ENCODE results near the gene PAPLN. TPM values are rescaled to one million over a fixed set of nuclear protein-coding genes. Genes with fewer than 3 reads are reported as not detected.

PAPLN gene
- total and polyA plus RNA-seq, 2 experiments from 2014 or later: 2.8 to 13.2 TPM

DNA sequence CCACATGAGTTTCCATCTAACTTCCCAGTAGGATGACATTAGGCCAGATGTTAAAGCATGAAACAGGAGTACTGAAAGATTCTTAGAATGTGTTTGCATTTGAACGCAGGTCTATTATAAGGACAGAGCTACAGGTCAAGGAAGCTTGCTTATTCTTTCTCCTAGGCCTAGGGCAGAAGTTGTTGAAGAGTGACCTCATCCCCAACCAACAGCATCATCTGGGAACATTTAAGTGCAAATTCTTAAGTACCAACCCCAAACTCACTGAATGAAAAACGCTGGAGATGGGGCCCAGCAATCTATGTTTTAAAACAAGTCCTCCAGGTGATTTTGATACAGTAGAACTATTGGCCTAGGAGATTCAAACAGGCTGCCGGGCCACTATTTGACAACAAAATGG is 52.4 kb downstream of the PAPLN start:
- Histone ChIP-seq H4K20me1 (replicated peaks; ENCODE audit: insufficient read depth) (no peaks in the 10 kb centered on the region), H2AFZ (no peak overlapping the region), H3K4me1 (ENCODE audit: insufficient read depth) (peaks cover 41% of the 10 kb centered on the region), H3K79me2 (replicated peaks; ENCODE audit: insufficient read depth) (no peaks in the 10 kb centered on the region), H3K4me3 (no peak overlapping the region), H3F3A (replicated peaks; ENCODE audit: low read depth) (no peaks in the 10 kb centered on the region), H3K4me2 (peak overlapping the region; percentile 12), H3K27ac (ENCODE audit: low read depth) (peak overlapping the region; percentile 80), H3K36me3 (ENCODE audit: insufficient read depth) (no peaks in the 10 kb centered on the region), H3K9me2 (ENCODE audit: insufficient read depth) (no peaks in the 10 kb centered on the region), H3K27me3 (ENCODE audit: insufficient read depth) (no peaks in the 10 kb centered on the region)
- Mint-ChIP-seq H3K4me3 (no peak overlapping the region), H3K27ac (peak overlapping the region; percentile 76; the same call in 1 of the 2 replicates), H3K4me1 (peaks cover 29% of the 10 kb centered on the region), H3K9me3 (no peaks in the 10 kb centered on the region), H3K27me3 (ENCODE audit: insufficient read depth, low read depth, poor library complexity) (no peaks in the 10 kb centered on the region), H3K36me3 (ENCODE audit: low read depth) (peaks cover 32% of the 10 kb centered on the region; the same call in 2 of the 3 replicates)
- TF ChIP-seq NANOG (IDR thresholded peaks at IDR 0.05; ENCODE audit: borderline replicate concordance) (0 out of 2 replicates have a peak, but pooled peaks have one; percentile 21), CREB1 (CRISPR knock-in tag; IDR thresholded peaks at IDR 0.05; ENCODE audit: low read depth) (peak; percentile 43; the same call in 1 of the 2 replicates), POLR2AphosphoS5 (IDR thresholded peaks at IDR 0.05; ENCODE audit: low read depth) (no peak), ZNF331 (CRISPR knock-in tag; IDR thresholded peaks at IDR 0.05; ENCODE audit: low read depth) (no peak), EZH2phosphoT487 (IDR thresholded peaks at IDR 0.05; ENCODE audit: unreplicated experiment) (no peak)
- TF ChIP-seq, protein P1, sequence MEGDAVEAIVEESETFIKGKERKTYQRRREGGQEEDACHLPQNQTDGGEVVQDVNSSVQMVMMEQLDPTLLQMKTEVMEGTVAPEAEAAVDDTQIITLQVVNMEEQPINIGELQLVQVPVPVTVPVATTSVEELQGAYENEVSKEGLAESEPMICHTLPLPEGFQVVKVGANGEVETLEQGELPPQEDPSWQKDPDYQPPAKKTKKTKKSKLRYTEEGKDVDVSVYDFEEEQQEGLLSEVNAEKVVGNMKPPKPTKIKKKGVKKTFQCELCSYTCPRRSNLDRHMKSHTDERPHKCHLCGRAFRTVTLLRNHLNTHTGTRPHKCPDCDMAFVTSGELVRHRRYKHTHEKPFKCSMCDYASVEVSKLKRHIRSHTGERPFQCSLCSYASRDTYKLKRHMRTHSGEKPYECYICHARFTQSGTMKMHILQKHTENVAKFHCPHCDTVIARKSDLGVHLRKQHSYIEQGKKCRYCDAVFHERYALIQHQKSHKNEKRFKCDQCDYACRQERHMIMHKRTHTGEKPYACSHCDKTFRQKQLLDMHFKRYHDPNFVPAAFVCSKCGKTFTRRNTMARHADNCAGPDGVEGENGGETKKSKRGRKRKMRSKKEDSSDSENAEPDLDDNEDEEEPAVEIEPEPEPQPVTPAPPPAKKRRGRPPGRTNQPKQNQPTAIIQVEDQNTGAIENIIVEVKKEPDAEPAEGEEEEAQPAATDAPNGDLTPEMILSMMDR (conservative IDR thresholded peaks at IDR 0.05; ENCODE audit: low read depth in 2 of 2): no peak
- TF ChIP-seq, protein P2, sequence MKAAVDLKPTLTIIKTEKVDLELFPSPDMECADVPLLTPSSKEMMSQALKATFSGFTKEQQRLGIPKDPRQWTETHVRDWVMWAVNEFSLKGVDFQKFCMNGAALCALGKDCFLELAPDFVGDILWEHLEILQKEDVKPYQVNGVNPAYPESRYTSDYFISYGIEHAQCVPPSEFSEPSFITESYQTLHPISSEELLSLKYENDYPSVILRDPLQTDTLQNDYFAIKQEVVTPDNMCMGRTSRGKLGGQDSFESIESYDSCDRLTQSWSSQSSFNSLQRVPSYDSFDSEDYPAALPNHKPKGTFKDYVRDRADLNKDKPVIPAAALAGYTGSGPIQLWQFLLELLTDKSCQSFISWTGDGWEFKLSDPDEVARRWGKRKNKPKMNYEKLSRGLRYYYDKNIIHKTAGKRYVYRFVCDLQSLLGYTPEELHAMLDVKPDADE (IDR thresholded peaks at IDR 0.05): no peak
- DNase-seq (ENCODE audit: low spot score): peak; percentile 41
- peak; percentile 19; the same call in 2 of the 3 replicates for ATAC-seq

DNA sequence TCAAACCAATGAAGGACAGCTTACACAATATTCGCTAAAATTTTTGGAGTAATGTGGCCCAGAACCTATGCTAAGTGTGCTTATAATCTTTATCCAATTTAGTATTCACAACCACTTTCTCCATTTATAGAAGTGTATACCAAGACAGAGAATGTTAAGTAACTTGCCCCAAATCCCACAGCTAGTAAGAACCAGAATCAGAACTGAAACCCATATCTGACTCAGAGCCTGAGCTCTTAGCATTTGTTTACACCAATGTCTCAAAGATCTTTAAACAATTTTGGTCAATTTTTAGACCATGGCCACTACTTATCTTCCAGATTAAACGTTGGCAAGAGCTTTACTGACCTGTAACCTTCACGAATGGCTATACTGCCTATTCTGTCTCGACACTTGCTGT is 53.0 kb downstream of the PAPLN start:
- H3K4me3 Mint-ChIP-seq: no peak overlapping the region
- no peak overlapping the region for H2AFZ ChIP-seq
- H3K9me3 Mint-ChIP-seq: no peaks in the 10 kb centered on the region
- peaks cover 36% of the 10 kb centered on the region for H3K4me1 ChIP-seq (ENCODE audit: insufficient read depth)
- peaks cover 24% of the 10 kb centered on the region for H3K4me1 Mint-ChIP-seq
- H3F3A ChIP-seq (replicated peaks; ENCODE audit: low read depth): no peaks in the 10 kb centered on the region
- H3K4me2 ChIP-seq: peak overlapping the region; percentile 12
- no peaks in the 10 kb centered on the region for H3K9me2 ChIP-seq (ENCODE audit: insufficient read depth)
- no peaks in the 10 kb centered on the region for H3K27me3 Mint-ChIP-seq (ENCODE audit: insufficient read depth, low read depth, poor library complexity)
- no peaks in the 10 kb centered on the region for H3K36me3 ChIP-seq (ENCODE audit: insufficient read depth)
- peak overlapping the region; percentile 76 for H3K27ac Mint-ChIP-seq
- no peak for DNase-seq (ENCODE audit: low spot score)
- ATAC-seq: no peak
- H3K36me3 Mint-ChIP-seq (ENCODE audit: low read depth): peaks cover 27% of the 10 kb centered on the region; the same call in 2 of the 3 replicates
- H3K79me2 ChIP-seq (replicated peaks; ENCODE audit: insufficient read depth): no peaks in the 10 kb centered on the region
- H3K27ac ChIP-seq (ENCODE audit: low read depth): peak overlapping the region; percentile 80
- H3K27me3 ChIP-seq (ENCODE audit: insufficient read depth): no peaks in the 10 kb centered on the region
- H4K20me1 ChIP-seq (replicated peaks; ENCODE audit: insufficient read depth): no peaks in the 10 kb centered on the region
- H3K4me3 ChIP-seq: no peak overlapping the region
- TF ChIP-seq ZNF114 (CRISPR knock-in tag; IDR thresholded peaks at IDR 0.05): no peak
- TF ChIP-seq ZNF331 (CRISPR knock-in tag; IDR thresholded peaks at IDR 0.05; ENCODE audit: low read depth): no peak
- TF ChIP-seq STAT1 (IDR thresholded peaks at IDR 0.05; ENCODE audit: unreplicated experiment): no peak
- TF ChIP-seq, protein P3, sequence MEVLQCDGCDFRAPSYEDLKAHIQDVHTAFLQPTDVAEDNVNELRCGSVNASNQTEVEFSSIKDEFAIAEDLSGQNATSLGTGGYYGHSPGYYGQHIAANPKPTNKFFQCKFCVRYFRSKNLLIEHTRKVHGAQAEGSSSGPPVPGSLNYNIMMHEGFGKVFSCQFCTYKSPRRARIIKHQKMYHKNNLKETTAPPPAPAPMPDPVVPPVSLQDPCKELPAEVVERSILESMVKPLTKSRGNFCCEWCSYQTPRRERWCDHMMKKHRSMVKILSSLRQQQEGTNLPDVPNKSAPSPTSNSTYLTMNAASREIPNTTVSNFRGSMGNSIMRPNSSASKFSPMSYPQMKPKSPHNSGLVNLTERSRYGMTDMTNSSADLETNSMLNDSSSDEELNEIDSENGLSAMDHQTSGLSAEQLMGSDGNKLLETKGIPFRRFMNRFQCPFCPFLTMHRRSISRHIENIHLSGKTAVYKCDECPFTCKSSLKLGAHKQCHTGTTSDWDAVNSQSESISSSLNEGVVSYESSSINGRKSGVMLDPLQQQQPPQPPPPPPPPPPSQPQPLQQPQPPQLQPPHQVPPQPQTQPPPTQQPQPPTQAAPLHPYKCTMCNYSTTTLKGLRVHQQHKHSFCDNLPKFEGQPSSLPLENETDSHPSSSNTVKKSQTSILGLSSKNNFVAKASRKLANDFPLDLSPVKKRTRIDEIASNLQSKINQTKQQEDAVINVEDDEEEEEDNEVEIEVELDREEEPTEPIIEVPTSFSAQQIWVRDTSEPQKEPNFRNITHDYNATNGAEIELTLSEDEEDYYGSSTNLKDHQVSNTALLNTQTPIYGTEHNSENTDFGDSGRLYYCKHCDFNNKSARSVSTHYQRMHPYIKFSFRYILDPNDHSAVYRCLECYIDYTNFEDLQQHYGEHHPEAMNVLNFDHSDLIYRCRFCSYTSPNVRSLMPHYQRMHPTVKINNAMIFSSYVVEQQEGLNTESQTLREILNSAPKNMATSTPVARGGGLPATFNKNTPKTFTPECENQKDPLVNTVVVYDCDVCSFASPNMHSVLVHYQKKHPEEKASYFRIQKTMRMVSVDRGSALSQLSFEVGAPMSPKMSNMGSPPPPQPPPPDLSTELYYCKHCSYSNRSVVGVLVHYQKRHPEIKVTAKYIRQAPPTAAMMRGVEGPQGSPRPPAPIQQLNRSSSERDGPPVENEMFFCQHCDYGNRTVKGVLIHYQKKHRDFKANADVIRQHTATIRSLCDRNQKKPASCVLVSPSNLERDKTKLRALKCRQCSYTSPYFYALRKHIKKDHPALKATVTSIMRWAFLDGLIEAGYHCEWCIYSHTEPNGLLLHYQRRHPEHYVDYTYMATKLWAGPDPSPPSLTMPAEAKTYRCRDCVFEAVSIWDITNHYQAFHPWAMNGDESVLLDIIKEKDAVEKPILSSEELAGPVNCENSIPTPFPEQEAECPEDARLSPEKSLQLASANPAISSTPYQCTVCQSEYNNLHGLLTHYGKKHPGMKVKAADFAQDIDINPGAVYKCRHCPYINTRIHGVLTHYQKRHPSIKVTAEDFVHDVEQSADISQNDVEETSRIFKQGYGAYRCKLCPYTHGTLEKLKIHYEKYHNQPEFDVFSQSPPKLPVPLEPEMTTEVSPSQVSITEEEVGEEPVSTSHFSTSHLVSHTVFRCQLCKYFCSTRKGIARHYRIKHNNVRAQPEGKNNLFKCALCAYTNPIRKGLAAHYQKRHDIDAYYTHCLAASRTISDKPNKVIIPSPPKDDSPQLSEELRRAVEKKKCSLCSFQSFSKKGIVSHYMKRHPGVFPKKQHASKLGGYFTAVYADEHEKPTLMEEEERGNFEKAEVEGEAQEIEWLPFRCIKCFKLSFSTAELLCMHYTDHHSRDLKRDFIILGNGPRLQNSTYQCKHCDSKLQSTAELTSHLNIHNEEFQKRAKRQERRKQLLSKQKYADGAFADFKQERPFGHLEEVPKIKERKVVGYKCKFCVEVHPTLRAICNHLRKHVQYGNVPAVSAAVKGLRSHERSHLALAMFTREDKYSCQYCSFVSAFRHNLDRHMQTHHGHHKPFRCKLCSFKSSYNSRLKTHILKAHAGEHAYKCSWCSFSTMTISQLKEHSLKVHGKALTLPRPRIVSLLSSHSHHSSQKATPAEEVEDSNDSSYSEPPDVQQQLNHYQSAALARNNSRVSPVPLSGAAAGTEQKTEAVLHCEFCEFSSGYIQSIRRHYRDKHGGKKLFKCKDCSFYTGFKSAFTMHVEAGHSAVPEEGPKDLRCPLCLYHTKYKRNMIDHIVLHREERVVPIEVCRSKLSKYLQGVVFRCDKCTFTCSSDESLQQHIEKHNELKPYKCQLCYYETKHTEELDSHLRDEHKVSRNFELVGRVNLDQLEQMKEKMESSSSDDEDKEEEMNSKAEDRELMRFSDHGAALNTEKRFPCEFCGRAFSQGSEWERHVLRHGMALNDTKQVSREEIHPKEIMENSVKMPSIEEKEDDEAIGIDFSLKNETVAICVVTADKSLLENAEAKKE (CRISPR knock-in tag; IDR thresholded peaks at IDR 0.05): no peak
- TF ChIP-seq, protein P2 (IDR thresholded peaks at IDR 0.05): no peak
- TF ChIP-seq EZH2 (IDR thresholded peaks at IDR 0.05; ENCODE audit: low read depth, unreplicated experiment): no peak

Measured in GM23338 (cell line).